Fibroblast of lung (primary cell): ENCODE results near the gene ICA1.

Experiments used
- CTCF ChIP-seq, 2 donors: IDR thresholded peaks in 1 of 2; conservative IDR thresholded peaks in 1 of 2; 1 replicate in 1 of 2; 2 replicates in 1 of 2; pipeline ENCODE4 v1.5.1; 2011 to 2012; ENCODE audit warnings: low read length in 2 of 2, control low read depth in 1 of 2, inconsistent platforms in 1 of 2, low read depth in 1 of 2, mild to moderate bottlenecking in 1 of 2
- EZH2 ChIP-seq: IDR thresholded peaks from 2 replicates; pipeline ENCODE4 v1.5.1; 2012; ENCODE audit warnings: low read length, control low read depth, mild to moderate bottlenecking; ENCODE audit errors: missing control alignments

GRCh38 chr7:8258166-8258565 lies 3.8 kb downstream of the ICA1 start:
- TF ChIP-seq CTCF (conservative IDR thresholded peaks at IDR 0.05 in 1 of 2, IDR thresholded peaks at IDR 0.05 in 1 of 2; ENCODE audit: low read depth in 1 of 2, low read length in 2 of 2): no peak
- TF ChIP-seq EZH2: no peak
